NCI-H2029 (cell line): ENCODE results near the gene NPY5R.

Experiments
- DNase-seq: peaks from one replicate; lab custom pipeline; 2025; lab: John Stamatoyannopoulos, UW

Gene NPY5R

DNA sequence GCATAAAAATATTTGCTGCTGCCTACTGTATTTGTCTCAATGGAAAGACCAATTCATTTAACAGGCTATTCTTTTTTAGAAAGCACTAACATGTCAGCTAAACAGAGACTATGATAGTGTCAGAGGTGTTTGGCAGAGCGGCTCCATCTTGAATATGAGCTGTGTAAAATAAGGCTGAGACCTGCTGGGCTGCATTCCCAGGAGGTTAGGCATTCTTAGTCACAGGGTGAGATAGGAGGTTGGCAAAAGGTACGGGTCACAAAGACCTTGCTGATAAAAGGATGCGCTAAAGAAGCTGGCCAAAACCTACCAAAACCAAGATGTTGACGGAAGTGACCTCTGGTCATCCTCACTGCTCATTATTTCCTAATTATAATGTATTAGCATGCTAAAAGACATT lies 41.8 kb downstream of the NPY5R start:
- no peak for DNase-seq

GRCh38 chr4:163391756-163392155 lies 48.1 kb downstream of the NPY5R start:
- DNase-seq = no peak

DNA sequence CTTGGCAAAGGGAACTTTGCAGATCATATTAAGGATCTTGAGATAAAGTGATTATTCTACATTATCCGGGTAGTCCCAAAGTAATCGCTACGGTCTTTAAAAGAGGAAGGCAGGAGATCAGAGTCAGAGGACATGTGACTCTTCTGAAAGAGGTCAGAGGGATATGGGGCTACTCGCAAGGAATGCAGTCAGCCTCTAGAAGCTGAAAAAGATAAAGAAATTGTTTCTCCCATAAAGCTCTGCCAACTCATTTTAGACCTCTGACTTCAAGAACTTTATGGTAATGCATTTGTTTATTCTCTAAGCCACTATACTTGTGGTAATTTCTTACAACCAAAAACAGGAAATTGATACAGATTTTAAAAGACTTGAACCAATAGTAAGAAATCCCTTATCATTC lies 48.6 kb downstream of the NPY5R start:
- DNase-seq = no peak

GRCh38 chr4:163393471-163393870 lies 49.8 kb downstream of the NPY5R start:
- DNase-seq = no peak

- no peak for DNase-seq
Measured at GRCh38 chr4:163395055-163395454, 51.4 kb downstream of the NPY5R start.

GRCh38 chr4:163395758-163396157 lies 52.1 kb downstream of the NPY5R start:
- DNase-seq = no peak

- no peak for DNase-seq
Measured at GRCh38 chr4:163398238-163398637, 54.5 kb downstream of the NPY5R start.

DNA sequence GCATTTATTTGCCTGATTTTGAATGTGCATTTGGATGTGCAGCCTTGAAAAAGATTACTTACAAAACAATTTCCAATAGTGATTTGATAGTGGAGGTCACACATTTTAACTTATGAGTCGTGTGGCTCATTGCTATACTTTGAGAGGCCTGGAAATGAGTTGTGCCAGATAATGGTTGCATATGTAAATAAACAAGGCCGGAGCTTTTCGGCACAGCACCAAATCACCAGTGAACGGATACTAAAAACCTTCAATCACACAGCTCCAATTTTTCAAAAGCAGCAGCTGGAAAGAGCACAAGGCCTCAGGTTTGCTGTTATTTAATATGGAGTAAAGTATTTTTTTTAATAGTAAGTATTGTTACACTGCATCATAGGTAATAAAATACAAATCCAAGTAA lies 57.2 kb downstream of the NPY5R start:
- no peak for DNase-seq
